ENCODE measurements around the gene POLR3E.

The POLR3E gene

DNA sequence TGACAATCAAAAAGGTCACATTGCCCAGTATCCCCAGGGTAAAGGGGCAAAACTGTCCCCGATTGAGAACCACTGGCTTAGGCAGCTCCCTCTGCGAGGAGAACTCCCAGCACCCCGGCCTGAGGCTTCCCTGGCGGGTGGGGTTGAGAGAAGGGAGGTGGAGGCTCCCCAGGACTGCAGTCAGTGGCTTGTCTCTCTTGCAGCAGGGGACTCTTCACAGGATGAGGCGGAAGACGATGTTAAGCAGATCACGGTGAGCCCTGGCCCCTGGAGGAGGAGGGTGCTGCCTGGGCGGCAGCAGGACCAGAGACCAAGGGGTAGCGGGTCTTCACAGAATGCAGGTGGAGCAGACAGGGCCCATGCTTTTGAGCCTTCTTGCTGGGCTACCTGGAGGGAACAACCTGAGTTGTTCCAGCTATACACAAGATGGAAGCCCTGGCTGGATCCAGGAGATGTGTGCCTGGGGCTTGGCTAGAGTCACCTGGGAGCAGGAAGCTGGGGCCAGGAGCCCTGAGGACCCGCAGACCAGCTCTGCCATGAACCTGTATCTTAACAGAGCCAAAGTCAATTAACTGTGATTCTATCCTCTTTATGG lies 16.8 kb downstream of the POLR3E start:
- H3K9ac ChIP-seq (ENCODE audit: insufficient read length, low read depth) = no peak overlapping the region
- no peak for DNase-seq (ENCODE audit: low read depth, low spot score)
- H3K36me3 ChIP-seq (ENCODE audit: insufficient read depth, insufficient read length, low read length) = peaks cover 88% of the 10 kb centered on the region
- H3K27me3 ChIP-seq (ENCODE audit: insufficient read depth, insufficient read length) = no peaks in the 10 kb centered on the region
- TF ChIP-seq ZNF274 (IDR thresholded peaks at IDR 0.05; ENCODE audit: low read depth, low read length) (no peak), YY1 (IDR thresholded peaks at IDR 0.05; ENCODE audit: insufficient read depth, insufficient read length) (no peak), SUZ12 (IDR thresholded peaks at IDR 0.05; ENCODE audit: extremely low read depth, insufficient read depth, insufficient read length) (no peak)
- H3K4me1 ChIP-seq (ENCODE audit: insufficient read depth, insufficient read length) = no peaks in the 10 kb centered on the region
- H3K4me3 ChIP-seq (ENCODE audit: insufficient read length, low read depth) = no peak overlapping the region
- H3K9me3 ChIP-seq (ENCODE audit: insufficient read depth, low read length) = no peaks in the 10 kb centered on the region

DNA sequence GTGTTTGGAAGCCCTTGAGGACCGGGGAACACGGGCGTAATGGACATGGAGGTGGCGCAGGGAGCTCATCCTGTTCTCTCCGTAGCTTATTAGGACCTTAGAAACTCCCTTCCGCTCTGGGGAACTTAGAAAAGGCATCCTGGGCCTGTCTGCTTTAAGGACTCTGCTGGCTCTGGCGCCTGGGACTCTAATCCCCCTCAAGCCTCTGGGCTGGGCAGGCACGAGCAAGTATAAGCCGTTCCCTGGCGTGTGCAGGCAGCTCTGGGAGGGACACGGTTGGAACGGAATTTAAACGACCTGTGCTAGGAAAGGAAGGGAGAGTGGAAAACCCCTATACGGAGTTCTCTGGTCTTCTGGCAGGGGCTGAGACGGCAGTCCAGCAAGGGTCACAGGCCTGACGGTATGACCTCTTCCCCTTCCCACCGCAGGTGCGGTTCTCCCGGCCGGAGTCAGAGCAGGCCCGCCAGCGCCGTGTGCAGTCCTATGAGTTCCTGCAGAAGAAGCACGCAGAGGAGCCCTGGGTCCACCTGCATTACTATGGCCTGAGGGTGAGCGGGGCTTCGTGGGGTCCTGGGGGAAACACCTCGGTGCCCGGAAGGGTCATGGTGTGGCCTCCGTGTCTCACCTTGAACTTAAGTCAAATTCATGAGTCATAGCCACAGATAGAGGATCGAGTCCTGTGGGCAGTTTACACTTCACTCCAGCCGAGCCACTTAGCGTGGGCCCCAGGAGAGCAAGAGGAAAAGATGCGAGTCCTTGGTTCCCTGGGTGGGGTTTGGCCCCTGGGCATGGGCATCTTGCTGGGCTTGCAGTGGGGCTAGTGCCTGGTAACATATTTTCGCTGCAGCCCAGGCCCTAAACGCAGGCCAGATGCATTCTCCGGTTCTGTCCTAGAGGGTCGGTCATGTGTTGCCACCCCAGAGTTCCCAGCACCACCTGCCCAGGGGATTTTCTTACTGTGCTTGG lies 17.7 kb downstream of the POLR3E start:
- no peaks in the 10 kb centered on the region for H3K4me1 ChIP-seq (ENCODE audit: insufficient read depth, insufficient read length)
- no peak for TF ChIP-seq YY1 (IDR thresholded peaks at IDR 0.05; ENCODE audit: insufficient read depth, insufficient read length)
- TF ChIP-seq ZNF274 (IDR thresholded peaks at IDR 0.05; ENCODE audit: low read depth, low read length) = no peak
- no peak for TF ChIP-seq SUZ12 (IDR thresholded peaks at IDR 0.05; ENCODE audit: extremely low read depth, insufficient read depth, insufficient read length)
- DNase-seq (ENCODE audit: low read depth, low spot score) = no peak
- peaks cover 86% of the 10 kb centered on the region for H3K36me3 ChIP-seq (ENCODE audit: insufficient read depth, insufficient read length, low read length)
- H3K27me3 ChIP-seq (ENCODE audit: insufficient read depth, insufficient read length) = no peaks in the 10 kb centered on the region
- H3K4me3 ChIP-seq (ENCODE audit: insufficient read length, low read depth) = no peak overlapping the region
- no peak overlapping the region for H3K9ac ChIP-seq (ENCODE audit: insufficient read length, low read depth)
- no peaks in the 10 kb centered on the region for H3K9me3 ChIP-seq (ENCODE audit: insufficient read depth, low read length)

DNA sequence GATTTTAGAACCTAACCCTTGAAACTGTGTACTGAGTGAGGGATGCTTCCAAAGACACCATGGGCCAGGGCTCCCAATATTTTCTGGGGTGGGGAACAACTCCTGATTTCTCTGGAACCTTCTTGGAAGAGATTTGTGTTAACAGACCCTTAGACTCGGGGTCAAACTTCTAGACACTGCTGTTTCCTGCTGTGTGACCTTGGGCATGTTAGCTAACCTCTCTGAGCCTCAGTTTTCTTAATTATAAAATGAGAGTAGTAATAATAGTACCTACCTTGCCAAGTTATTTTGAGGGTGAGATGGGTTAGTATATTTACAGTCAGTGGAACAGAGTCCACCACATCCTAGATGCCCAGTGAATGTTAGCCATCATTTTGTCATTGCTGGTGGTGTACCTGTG lies 18.8 kb downstream of the POLR3E start:
- H3K27me3 ChIP-seq (ENCODE audit: insufficient read depth, insufficient read length) = no peaks in the 10 kb centered on the region
- no peaks in the 10 kb centered on the region for H3K4me1 ChIP-seq (ENCODE audit: insufficient read depth, insufficient read length)
- H3K4me3 ChIP-seq (ENCODE audit: insufficient read length, low read depth) = no peak overlapping the region
- no peaks in the 10 kb centered on the region for H3K9me3 ChIP-seq (ENCODE audit: insufficient read depth, low read length)
- no peak overlapping the region for H3K9ac ChIP-seq (ENCODE audit: insufficient read length, low read depth)
- peaks cover 86% of the 10 kb centered on the region for H3K36me3 ChIP-seq (ENCODE audit: insufficient read depth, insufficient read length, low read length)
- no peak for DNase-seq (ENCODE audit: low read depth, low spot score)
- no peak for TF ChIP-seq SUZ12 (IDR thresholded peaks at IDR 0.05; ENCODE audit: extremely low read depth, insufficient read depth, insufficient read length)

DNA sequence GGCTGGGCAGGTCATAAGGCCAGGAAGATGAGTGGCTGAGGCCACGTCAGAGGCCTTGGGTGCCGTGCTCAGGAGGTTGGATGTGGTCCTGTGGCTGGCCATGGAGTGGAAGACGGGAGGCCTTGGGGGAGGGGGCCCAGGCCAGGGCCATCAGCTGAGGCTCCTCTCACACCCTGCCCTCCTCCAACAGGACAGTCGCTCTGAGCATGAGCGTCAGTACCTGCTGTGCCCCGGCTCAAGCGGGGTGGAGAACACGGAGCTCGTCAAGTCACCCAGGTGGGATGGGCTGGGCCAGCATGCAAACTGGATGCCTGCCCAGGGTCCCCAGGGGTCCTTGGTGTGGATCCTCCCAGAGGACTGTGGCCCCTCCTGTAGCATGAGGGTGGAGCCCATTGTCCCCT lies 19.2 kb downstream of the POLR3E start:
- no peak overlapping the region for H3K4me3 ChIP-seq (ENCODE audit: insufficient read length, low read depth)
- TF ChIP-seq SUZ12 (IDR thresholded peaks at IDR 0.05; ENCODE audit: extremely low read depth, insufficient read depth, insufficient read length) = no peak
- no peak for TF ChIP-seq YY1 (IDR thresholded peaks at IDR 0.05; ENCODE audit: insufficient read depth, insufficient read length)
- TF ChIP-seq ZNF274 (IDR thresholded peaks at IDR 0.05; ENCODE audit: low read depth, low read length) = no peak
- no peaks in the 10 kb centered on the region for H3K4me1 ChIP-seq (ENCODE audit: insufficient read depth, insufficient read length)
- no peak for DNase-seq (ENCODE audit: low read depth, low spot score)
- H3K36me3 ChIP-seq (ENCODE audit: insufficient read depth, insufficient read length, low read length) = peaks cover 88% of the 10 kb centered on the region
- H3K9me3 ChIP-seq (ENCODE audit: insufficient read depth, low read length) = no peaks in the 10 kb centered on the region
- H3K27me3 ChIP-seq (ENCODE audit: insufficient read depth, insufficient read length) = no peaks in the 10 kb centered on the region
- H3K9ac ChIP-seq (ENCODE audit: insufficient read length, low read depth) = no peak overlapping the region

DNA sequence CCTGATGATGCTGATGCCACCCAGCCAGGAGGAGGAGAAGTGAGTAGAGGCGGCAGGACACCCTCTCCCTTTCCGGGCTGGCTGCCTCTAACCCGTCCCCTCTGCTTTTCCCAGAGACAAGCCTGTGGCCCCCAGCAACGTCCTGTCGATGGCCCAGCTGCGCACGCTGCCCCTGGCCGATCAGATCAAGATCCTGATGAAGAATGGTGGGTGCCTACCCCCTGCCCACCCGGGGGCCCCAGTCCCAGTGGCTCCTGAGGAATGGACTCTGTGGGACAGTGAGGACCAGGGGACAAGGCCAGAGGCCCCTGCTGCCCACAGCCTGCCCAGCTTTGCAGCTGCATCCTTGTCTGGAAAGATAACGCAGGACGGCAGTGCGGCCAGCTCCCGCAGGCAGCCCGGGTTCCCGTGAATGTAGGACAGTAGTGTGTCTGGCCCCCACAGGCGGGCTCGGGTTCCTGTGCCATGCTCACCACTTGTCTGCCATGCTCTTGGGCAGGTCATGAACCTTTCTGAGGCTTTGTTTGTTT lies 19.9 kb downstream of the POLR3E start:
- Histone ChIP-seq H3K27me3 (ENCODE audit: insufficient read depth, insufficient read length) (no peaks in the 10 kb centered on the region), H3K9me3 (ENCODE audit: insufficient read depth, low read length) (no peaks in the 10 kb centered on the region), H3K36me3 (ENCODE audit: insufficient read depth, insufficient read length, low read length) (peaks cover 88% of the 10 kb centered on the region), H3K9ac (ENCODE audit: insufficient read length, low read depth) (no peak overlapping the region), H3K4me1 (ENCODE audit: insufficient read depth, insufficient read length) (no peaks in the 10 kb centered on the region), H3K4me3 (ENCODE audit: insufficient read length, low read depth) (no peak overlapping the region)
- no peak for TF ChIP-seq SUZ12 (IDR thresholded peaks at IDR 0.05; ENCODE audit: extremely low read depth, insufficient read depth, insufficient read length)
- no peak for TF ChIP-seq YY1 (IDR thresholded peaks at IDR 0.05; ENCODE audit: insufficient read depth, insufficient read length)
- no peak for TF ChIP-seq ZNF274 (IDR thresholded peaks at IDR 0.05; ENCODE audit: low read depth, low read length)
- no peak for DNase-seq (ENCODE audit: low read depth, low spot score)

DNA sequence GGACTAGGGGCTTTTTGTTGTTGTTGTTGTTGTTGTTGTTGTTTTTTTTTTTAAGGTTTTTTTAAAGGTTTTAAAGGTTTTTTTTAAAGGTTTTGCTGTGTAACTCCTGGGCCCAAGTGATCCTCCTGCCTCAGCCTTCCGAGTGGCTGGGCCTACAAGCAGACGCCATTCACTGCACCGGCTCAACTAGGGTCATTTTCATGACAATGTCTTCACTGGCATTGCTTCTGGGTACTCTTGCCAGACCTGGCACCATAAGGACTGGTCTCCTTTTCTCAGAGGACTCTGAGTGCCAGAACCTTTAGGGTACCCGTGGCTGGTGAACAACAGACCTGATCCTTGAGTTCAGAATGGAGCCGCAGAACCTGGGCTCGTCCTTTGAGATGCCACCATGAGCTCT lies 20.4 kb downstream of the POLR3E start:
- no peak for TF ChIP-seq YY1 (IDR thresholded peaks at IDR 0.05; ENCODE audit: insufficient read depth, insufficient read length)
- TF ChIP-seq ZNF274 (IDR thresholded peaks at IDR 0.05; ENCODE audit: low read depth, low read length) = no peak
- TF ChIP-seq SUZ12 (IDR thresholded peaks at IDR 0.05; ENCODE audit: extremely low read depth, insufficient read depth, insufficient read length) = no peak
- Histone ChIP-seq H3K36me3 (ENCODE audit: insufficient read depth, insufficient read length, low read length) (peaks cover 88% of the 10 kb centered on the region), H3K27me3 (ENCODE audit: insufficient read depth, insufficient read length) (no peaks in the 10 kb centered on the region), H3K4me1 (ENCODE audit: insufficient read depth, insufficient read length) (no peaks in the 10 kb centered on the region), H3K9ac (ENCODE audit: insufficient read length, low read depth) (no peak overlapping the region), H3K4me3 (ENCODE audit: insufficient read length, low read depth) (no peak overlapping the region), H3K9me3 (ENCODE audit: insufficient read depth, low read length) (no peaks in the 10 kb centered on the region)
- DNase-seq (ENCODE audit: low read depth, low spot score) = no peak

DNA sequence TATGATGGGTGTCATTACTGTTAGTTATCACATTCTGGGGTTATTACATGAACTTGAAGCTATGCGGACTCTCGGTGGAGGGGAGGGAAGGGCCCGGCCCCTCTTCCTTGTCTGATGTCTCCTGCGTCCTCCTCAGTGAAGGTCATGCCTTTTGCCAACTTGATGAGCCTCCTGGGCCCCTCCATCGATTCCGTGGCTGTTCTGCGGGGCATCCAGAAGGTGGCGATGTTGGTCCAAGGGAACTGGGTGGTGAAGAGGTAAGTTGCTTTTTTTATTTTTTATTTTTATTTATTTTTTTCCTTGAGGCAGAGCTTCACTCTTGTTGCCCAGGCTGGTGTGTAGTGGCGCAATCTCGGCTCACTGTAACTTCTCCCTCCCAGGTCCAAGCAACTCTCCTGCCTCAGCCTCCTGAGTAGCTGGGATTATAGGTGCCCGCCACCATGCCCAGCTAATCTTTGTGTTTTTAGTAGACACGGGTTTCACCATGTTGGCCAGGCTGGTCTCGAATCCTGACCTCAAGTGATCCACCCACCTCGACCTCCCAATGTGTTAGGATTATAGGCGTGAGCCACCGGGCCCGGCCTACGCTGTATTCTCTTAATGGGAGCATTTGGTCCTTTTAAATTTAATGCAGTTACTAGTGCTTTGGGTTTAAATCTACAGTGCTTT lies 21.6 kb downstream of the POLR3E start:
- Histone ChIP-seq H3K36me3 (ENCODE audit: insufficient read depth, insufficient read length, low read length) (peaks cover 89% of the 10 kb centered on the region), H3K27me3 (ENCODE audit: insufficient read depth, insufficient read length) (no peaks in the 10 kb centered on the region), H3K4me3 (ENCODE audit: insufficient read length, low read depth) (no peak overlapping the region), H3K9me3 (ENCODE audit: insufficient read depth, low read length) (no peaks in the 10 kb centered on the region), H3K9ac (ENCODE audit: insufficient read length, low read depth) (no peak overlapping the region), H3K4me1 (ENCODE audit: insufficient read depth, insufficient read length) (no peaks in the 10 kb centered on the region)
- TF ChIP-seq YY1 (IDR thresholded peaks at IDR 0.05; ENCODE audit: insufficient read depth, insufficient read length) = no peak
- TF ChIP-seq SUZ12 (IDR thresholded peaks at IDR 0.05; ENCODE audit: extremely low read depth, insufficient read depth, insufficient read length) = no peak
- no peak for TF ChIP-seq ZNF274 (IDR thresholded peaks at IDR 0.05; ENCODE audit: low read depth, low read length)
- no peak for DNase-seq (ENCODE audit: low read depth, low spot score)

Data from NT2/D1 (cell line).